Mucosa of descending colon (tissue), 3 donors: ENCODE data around the gene LDLRAD4. TPM values are rescaled to one million over a fixed set of nuclear protein-coding genes. Genes with fewer than 3 reads are reported as not detected.

ENCODE experiments used
- ATAC-seq: fragments of 200-7000 bp; cut with Tn5 transposase; one replicate; pipeline ENCODE4 v1.9.1; 2020; ENCODE audit warnings: mild to moderate bottlenecking, moderate library complexity
- DNase-seq, 3 donors: peaks; one replicate each; pipeline ENCODE4 v3.0.0-alpha.2; 2020
- H3K36me3 ChIP-seq: fragments of 200-600 bp; one replicate; pipeline ENCODE4 v1.8.0; 2021; ENCODE audit warnings: low read depth, mild to moderate bottlenecking
- H3K4me1 ChIP-seq: fragments of 200-600 bp; one replicate; pipeline ENCODE4 v1.8.0; 2021; ENCODE audit warnings: low read depth, mild to moderate bottlenecking
- H3K4me3 ChIP-seq: fragments of 200-600 bp; one replicate; pipeline ENCODE4 v1.8.0; 2021; ENCODE audit warnings: mild to moderate bottlenecking
- H3K9me3 ChIP-seq: fragments of 200-600 bp; one replicate; pipeline ENCODE4 v1.8.0; 2021; ENCODE audit warnings: mild to moderate bottlenecking
- CTCF ChIP-seq: fragments of 200-600 bp; IDR thresholded peaks from one replicate; pipeline ENCODE4 v1.8.0; 2022; ENCODE audit warnings: antibody characterized with exemption, mild to moderate bottlenecking
- intact Hi-C, 2 donors: fragments of 100-400 bp; cut with DNase I in 1 of 2; cut with micrococcal nuclease in 1 of 2; formaldehyde crosslinking; loops; one replicate each; pipeline versions ENCODE4 v1.11.0 to v1.11.1; 2022; cut with DNase I, micrococcal nuclease
- total RNA-seq, 3 donors: library from RNA; stranded (reverse); fragmentation: NEBNext Ultra II Directional in 2 of 3; extraction: Animal tissue kit (Norgen Biotek cat#: 25700) in 2 of 3; gene quantifications; one replicate each; pipeline versions ENCODE4 v1.2.1 to v1.2.4, GENCODE V29; 2021 to 2023
- donor health status: DM: no; HTN: no; CAD: no; lungs with moderate emphysema.
- donor health status: DM: no; HTN: no; CAD: no.
- donor health status: DM: no; HTN: yes; CAD: no.

LDLRAD4 gene
- total RNA-seq, 3 donors from 2014 or later = 36.8 to 41.0 (median 37.4) TPM

DNA sequence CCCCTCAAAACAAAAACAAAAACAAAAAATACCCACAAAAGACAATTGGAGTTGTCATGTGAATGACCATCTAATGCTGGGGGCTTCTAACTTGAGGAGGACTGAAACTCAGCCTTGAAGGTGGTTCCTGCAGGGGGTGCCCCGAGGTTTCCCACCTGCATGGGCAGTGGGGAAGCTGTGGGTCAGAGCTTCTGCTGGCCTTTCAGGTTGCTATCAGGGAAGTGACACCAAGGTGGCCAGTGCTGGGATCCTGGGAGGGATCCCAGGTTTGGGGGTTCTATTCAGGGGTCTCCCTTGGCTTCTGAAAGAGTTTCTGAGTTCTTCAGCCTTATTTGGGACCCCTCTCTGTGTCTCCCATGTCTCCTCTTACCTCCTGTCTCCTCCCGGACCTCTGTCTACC is 62.8 kb downstream of the LDLRAD4 start:
- ATAC-seq (no peak), DNase-seq (no peak)
- H3K4me1 ChIP-seq = no peaks in the 10 kb centered on the region
- H3K4me3 ChIP-seq = no peak overlapping the region
- no peak for TF ChIP-seq CTCF
- intact Hi-C loops = no loop called here
- H3K9me3 ChIP-seq = no peaks in the 10 kb centered on the region
- no peaks in the 10 kb centered on the region for H3K36me3 ChIP-seq

DNA sequence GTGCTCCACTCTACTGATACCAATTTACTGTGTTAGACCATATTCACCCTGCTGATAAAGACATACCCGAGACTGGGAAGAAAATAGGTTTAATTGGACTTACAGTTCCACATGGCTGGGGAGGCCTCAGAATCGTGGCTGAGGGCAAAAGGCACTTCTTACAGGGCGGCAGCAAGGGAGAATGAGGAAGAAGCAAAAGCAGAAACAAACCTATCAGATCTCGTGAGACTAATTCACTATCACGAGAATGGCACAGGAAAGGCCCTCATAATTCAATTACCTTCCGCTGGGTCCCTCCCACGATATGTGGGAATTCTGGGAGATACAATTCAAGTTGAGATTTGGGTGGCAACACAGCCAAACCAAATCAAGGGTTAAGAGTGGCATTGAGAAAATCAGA is 65.2 kb downstream of the LDLRAD4 start:
- H3K4me1 ChIP-seq = no peaks in the 10 kb centered on the region
- no peak for TF ChIP-seq CTCF
- no peaks in the 10 kb centered on the region for H3K36me3 ChIP-seq
- no peak for ATAC-seq
- H3K9me3 ChIP-seq = no peaks in the 10 kb centered on the region
- no peak overlapping the region for H3K4me3 ChIP-seq
- intact Hi-C loops = no loop called here
- DNase-seq = no peak

GRCh38 chr18:13284330-13285027 is 65.9 kb downstream of the LDLRAD4 start:
- H3K4me3 ChIP-seq = no peak overlapping the region
- intact Hi-C loops = no loop called here
- TF ChIP-seq CTCF = no peak
- H3K36me3 ChIP-seq = no peaks in the 10 kb centered on the region
- no peaks in the 10 kb centered on the region for H3K4me1 ChIP-seq
- peak; percentile 30 for ATAC-seq
- no peak for DNase-seq
- no peaks in the 10 kb centered on the region for H3K9me3 ChIP-seq

DNA sequence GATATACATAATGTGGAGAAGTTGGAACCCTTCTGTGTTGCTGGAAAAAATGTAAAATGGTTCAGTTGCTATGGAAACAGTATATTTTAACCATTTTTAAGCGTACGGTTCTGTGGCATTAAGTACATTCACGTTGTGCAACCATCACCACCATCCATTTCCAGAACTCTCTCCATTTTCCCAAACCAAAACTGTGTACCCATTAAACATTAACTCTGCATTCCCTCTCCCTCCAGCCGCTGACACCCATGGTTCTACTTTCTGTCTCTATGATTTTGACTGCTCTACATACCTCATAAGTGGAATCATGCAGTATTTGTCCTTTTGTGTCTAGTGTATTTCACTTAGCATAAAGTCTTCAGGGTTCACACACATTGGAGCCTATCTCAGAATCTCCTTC is 67.3 kb downstream of the LDLRAD4 start:
- intact Hi-C loops = no loop called here
- no peak for DNase-seq
- no peak for ATAC-seq
- TF ChIP-seq CTCF = no peak
- Histone ChIP-seq H3K4me3 (no peak overlapping the region), H3K4me1 (no peaks in the 10 kb centered on the region), H3K36me3 (no peaks in the 10 kb centered on the region), H3K9me3 (no peaks in the 10 kb centered on the region)

DNA sequence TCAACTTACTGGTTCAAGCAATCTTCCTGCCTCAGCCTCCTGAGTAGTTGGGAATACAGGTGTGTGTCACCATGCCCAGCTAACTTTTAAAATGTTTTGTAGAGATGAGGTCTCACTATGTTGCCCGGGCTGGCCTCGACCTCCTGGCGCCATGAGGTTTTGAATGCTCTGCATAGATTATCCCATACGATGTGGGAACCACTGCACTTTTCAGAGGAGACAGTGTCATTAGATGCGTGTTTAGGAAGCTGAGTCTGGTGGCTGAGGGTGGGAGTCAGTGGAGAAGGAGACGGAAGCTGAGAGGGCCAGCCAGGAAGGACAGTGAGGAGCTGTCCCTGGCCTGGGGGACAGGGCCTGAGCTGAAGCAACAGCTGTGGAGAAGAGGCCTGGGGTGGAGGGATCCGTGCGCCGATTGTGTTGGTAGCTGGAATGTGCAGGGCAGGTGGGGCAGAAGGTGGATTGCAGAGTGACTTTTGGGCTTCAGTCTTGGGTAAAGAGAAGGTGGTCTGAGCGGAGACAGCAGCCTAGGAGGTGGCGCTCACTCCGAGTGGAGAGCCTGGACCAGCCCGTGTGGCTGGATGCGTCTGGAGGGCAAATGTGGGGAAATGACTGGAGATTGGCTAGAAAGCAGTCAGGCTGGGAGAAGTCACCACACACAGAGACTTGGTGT is 68.0 kb downstream of the LDLRAD4 start:
- intact Hi-C loops = no loop called here
- no peak for TF ChIP-seq CTCF
- DNase-seq (no peak), ATAC-seq (no peak)
- Histone ChIP-seq H3K4me3 (no peak overlapping the region), H3K4me1 (no peaks in the 10 kb centered on the region), H3K36me3 (no peaks in the 10 kb centered on the region), H3K9me3 (no peaks in the 10 kb centered on the region)
